Measurements from ENCODE around the gene CHTF8.
"Not testable (repeated sequence)": the region's sequence is repeated elsewhere in the genome, so short reads cannot be mapped to it uniquely, and the experiment has no call there.

Gene CHTF8

GRCh38 chr16:69132424-69133252 is at the start of gene CHTF8, which contains the start of gene UTP4:
TSS of gene CHTF8 (minus strand) at chr16:69132588. CDS start at chr16:69121458, 11,130 bp downstream.
TSS of gene UTP4 (plus strand) at chr16:69132649. CDS start at chr16:69133460, 811 bp downstream.
- peak; percentile 79 for DNase-seq (ENCODE audit: low read depth)

GRCh38 chr16:69180011-69180338 is 47.6 kb upstream of the CHTF8 start:
- DNase-seq (ENCODE audit: low read depth), result no peak

- no peak for DNase-seq (ENCODE audit: low read depth)
Observed at GRCh38 chr16:69179328-69180010, 47.1 kb upstream of the CHTF8 start.

GRCh38 chr16:69176033-69176800 is 43.8 kb upstream of the CHTF8 start:
- DNase-seq (ENCODE audit: low read depth), result no peak

GRCh38 chr16:69171325-69172084 is 39.1 kb upstream of the CHTF8 start:
- DNase-seq (ENCODE audit: low read depth), result no peak

GRCh38 chr16:69169607-69170352 is 37.4 kb upstream of the CHTF8 start:
- no peak for DNase-seq (ENCODE audit: low read depth)

GRCh38 chr16:69169051-69169450 is 36.7 kb upstream of the CHTF8 start:
- DNase-seq (ENCODE audit: low read depth), result no peak

GRCh38 chr16:69166946-69167930 is 34.9 kb upstream of the CHTF8 start:
- no peak for DNase-seq (ENCODE audit: low read depth)

GRCh38 chr16:69166221-69166833 is 33.9 kb upstream of the CHTF8 start:
- DNase-seq (ENCODE audit: low read depth), result peak; percentile 66

- no peak for DNase-seq (ENCODE audit: low read depth)
Observed at GRCh38 chr16:69165584-69165983, 33.2 kb upstream of the CHTF8 start.

GRCh38 chr16:69160192-69160591 is 27.8 kb upstream of the CHTF8 start:
- DNase-seq (ENCODE audit: low read depth), result no peak

- DNase-seq (ENCODE audit: low read depth), result no peak
Observed at GRCh38 chr16:69157196-69157595, 24.8 kb upstream of the CHTF8 start.

- peak; percentile 17 for DNase-seq (ENCODE audit: low read depth)
Observed at GRCh38 chr16:69150146-69150865, 17.9 kb upstream of the CHTF8 start.

- DNase-seq (ENCODE audit: low read depth), result not testable (repeated sequence)
Observed at GRCh38 chr16:69149621-69150020, 17.2 kb upstream of the CHTF8 start.

- no peak for DNase-seq (ENCODE audit: low read depth)
Observed at GRCh38 chr16:69145658-69146057, 13.3 kb upstream of the CHTF8 start.

GRCh38 chr16:69143116-69143515 is 10.7 kb upstream of the CHTF8 start:
- DNase-seq (ENCODE audit: low read depth), result no peak

- no peak for DNase-seq (ENCODE audit: low read depth)
Observed at GRCh38 chr16:69141936-69142335, 9.5 kb upstream of the CHTF8 start.

GRCh38 chr16:69141014-69141413 is 8.6 kb upstream of the CHTF8 start:
- DNase-seq (ENCODE audit: low read depth), result no peak

- DNase-seq (ENCODE audit: low read depth), result not testable (repeated sequence)
Observed at GRCh38 chr16:69139464-69139863, 7.1 kb upstream of the CHTF8 start.

Data from activated gamma-delta T cell treated with anti-CD3 and anti-CD28 coated beads, Interleukin-2, amount 50 U/mL, for 16 hours (primary cell).